Activated CD8-positive, alpha-beta T cell treated with anti-CD3 and anti-CD28 coated beads for 36 hours (primary cell): ENCODE measurements around the gene TTC12. TPM values are rescaled to one million over a fixed set of nuclear protein-coding genes. Genes with fewer than 3 reads are reported as not detected.

Source experiments
- ATAC-seq: fragments of 200-7000 bp; cut with Tn5 transposase; one replicate; pipeline ENCODE4 v1.10.0; 2021; ENCODE audit warnings: mild to moderate bottlenecking, moderate library complexity
- CTCF ChIA-PET: fragments of 350-600 bp; sonication (Branson Sonifier 250); formaldehyde crosslinking; loops from one replicate; lab custom pipeline; 2021; ENCODE audit warnings: antibody characterized with exemption; lab: Charles Lee
- POLR2A ChIA-PET: fragments of 350-600 bp; sonication (Branson Sonifier 250); formaldehyde crosslinking; loops from one replicate; lab custom pipeline; 2021; ENCODE audit warnings: antibody characterized with exemption; lab: Charles Lee
- DNase-seq: peaks from one replicate; pipeline ENCODE4 v3.0.0-alpha.2; 2020
- H3K27ac Mint-ChIP-seq: one replicate; pipeline ENCODE4 v1.8.0; 2021; ENCODE audit warnings: mild to moderate bottlenecking, mixed read lengths
- H3K27me3 Mint-ChIP-seq: one replicate; pipeline ENCODE4 v1.8.0; 2021; ENCODE audit warnings: mixed read lengths
- H3K36me3 Mint-ChIP-seq: one replicate; pipeline ENCODE4 v1.8.0; 2021; ENCODE audit warnings: low read depth, mixed read lengths
- H3K4me1 Mint-ChIP-seq: one replicate; pipeline ENCODE4 v1.8.0; 2021; ENCODE audit warnings: low read depth, mixed read lengths
- H3K4me3 Mint-ChIP-seq: one replicate; pipeline ENCODE4 v1.8.0; 2021; ENCODE audit warnings: mild to moderate bottlenecking, moderate library complexity, mixed read lengths
- H3K9me3 Mint-ChIP-seq: one replicate; pipeline ENCODE4 v1.8.0; 2021; ENCODE audit warnings: mixed read lengths
- intact Hi-C: fragments of 100-400 bp; cut with micrococcal nuclease; formaldehyde crosslinking; loops from one replicate; pipeline ENCODE4 v1.10.0; 2022
- total RNA-seq, 2 experiments: library from RNA; stranded (reverse); gene quantifications; one replicate each; pipeline ENCODE4 v1.2.3, GENCODE V29; 2021
- TF ChIP-seq, protein P1 (sequence below): fragments of 200-600 bp; IDR thresholded peaks from one replicate; pipeline ENCODE4 v1.8.0; 2022; ENCODE audit warnings: antibody characterized with exemption, mild to moderate bottlenecking

The TTC12 gene
- total RNA-seq, 2 experiments from 2014 or later = 5.7 to 6.7 TPM

- POLR2A ChIA-PET = no interaction called here
- H3K4me1 Mint-ChIP-seq = peaks cover 4% of the 10 kb centered on the region
These were observed 18.4 kb downstream of the TTC12 start for GRCh38 chr11:113332638-113333329.

DNA sequence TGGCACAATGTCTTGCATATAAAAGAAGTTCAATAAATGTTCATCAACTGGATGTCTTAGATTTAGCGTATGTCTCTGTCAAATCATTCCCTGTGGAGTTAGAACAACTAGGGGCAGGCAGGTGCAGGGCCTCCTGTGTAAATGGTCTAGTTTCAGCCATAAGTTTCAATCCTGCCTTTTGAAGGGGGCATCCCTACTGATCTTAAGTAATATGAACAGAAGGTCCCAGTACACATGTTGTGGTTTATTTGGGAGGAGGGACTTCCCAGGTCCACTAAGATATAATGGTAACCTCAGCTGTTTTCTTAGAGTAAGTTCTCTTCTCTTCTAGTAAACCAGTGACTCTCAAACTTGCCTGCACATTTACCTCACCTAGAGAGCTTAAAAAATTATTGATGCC lies 19.8 kb downstream of the TTC12 start:
- H3K27ac Mint-ChIP-seq = no peak overlapping the region
- no peak overlapping the region for H3K4me3 Mint-ChIP-seq
- H3K27me3 Mint-ChIP-seq = no peaks in the 10 kb centered on the region
- H3K36me3 Mint-ChIP-seq = peaks cover 14% of the 10 kb centered on the region
- no peaks in the 10 kb centered on the region for H3K9me3 Mint-ChIP-seq
- no peak for DNase-seq
- H3K4me1 Mint-ChIP-seq = peaks cover 4% of the 10 kb centered on the region
- no peak for ATAC-seq
- intact Hi-C loops = no loop called here
- ChIA-PET POLR2A (no interaction called here), CTCF (interaction anchor here (2.9 kb wide), 1 partner anchor 11 kb away, joined by 7 read pairs; no protein-coding TSS in a partner anchor)
- TF ChIP-seq, protein P1, sequence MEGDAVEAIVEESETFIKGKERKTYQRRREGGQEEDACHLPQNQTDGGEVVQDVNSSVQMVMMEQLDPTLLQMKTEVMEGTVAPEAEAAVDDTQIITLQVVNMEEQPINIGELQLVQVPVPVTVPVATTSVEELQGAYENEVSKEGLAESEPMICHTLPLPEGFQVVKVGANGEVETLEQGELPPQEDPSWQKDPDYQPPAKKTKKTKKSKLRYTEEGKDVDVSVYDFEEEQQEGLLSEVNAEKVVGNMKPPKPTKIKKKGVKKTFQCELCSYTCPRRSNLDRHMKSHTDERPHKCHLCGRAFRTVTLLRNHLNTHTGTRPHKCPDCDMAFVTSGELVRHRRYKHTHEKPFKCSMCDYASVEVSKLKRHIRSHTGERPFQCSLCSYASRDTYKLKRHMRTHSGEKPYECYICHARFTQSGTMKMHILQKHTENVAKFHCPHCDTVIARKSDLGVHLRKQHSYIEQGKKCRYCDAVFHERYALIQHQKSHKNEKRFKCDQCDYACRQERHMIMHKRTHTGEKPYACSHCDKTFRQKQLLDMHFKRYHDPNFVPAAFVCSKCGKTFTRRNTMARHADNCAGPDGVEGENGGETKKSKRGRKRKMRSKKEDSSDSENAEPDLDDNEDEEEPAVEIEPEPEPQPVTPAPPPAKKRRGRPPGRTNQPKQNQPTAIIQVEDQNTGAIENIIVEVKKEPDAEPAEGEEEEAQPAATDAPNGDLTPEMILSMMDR = no peak

More at GRCh38 chr11:113332638-113333329, 18.4 kb downstream of the TTC12 start:
- CTCF ChIA-PET = interaction anchor here (2.9 kb wide), 1 partner anchor 10 kb away, joined by 7 read pairs; no protein-coding TSS in a partner anchor
- Mint-ChIP-seq H3K27me3 (no peaks in the 10 kb centered on the region), H3K4me3 (no peak overlapping the region), H3K9me3 (no peaks in the 10 kb centered on the region), H3K36me3 (peaks cover 14% of the 10 kb centered on the region), H3K27ac (no peak overlapping the region)
- intact Hi-C loops = no loop called here
- TF ChIP-seq, protein P1 = no peak
- DNase-seq = no peak
- ATAC-seq = no peak

- ChIA-PET POLR2A (no interaction called here), CTCF (interaction anchor here (1.3 kb wide), 1 partner anchor 32 kb away, joined by 4 read pairs; no protein-coding TSS in a partner anchor)
- TF ChIP-seq, protein P1 = no peak
- H3K4me1 Mint-ChIP-seq = no peaks in the 10 kb centered on the region
- H3K27me3 Mint-ChIP-seq = no peaks in the 10 kb centered on the region
- ATAC-seq (no peak), DNase-seq (no peak)
- no peak overlapping the region for H3K4me3 Mint-ChIP-seq
- intact Hi-C loops = no loop called here
- peaks cover 19% of the 10 kb centered on the region for H3K36me3 Mint-ChIP-seq
- no peak overlapping the region for H3K27ac Mint-ChIP-seq
- no peaks in the 10 kb centered on the region for H3K9me3 Mint-ChIP-seq
These were observed 24.3 kb downstream of the TTC12 start for GRCh38 chr11:113338730-113339129.

DNA sequence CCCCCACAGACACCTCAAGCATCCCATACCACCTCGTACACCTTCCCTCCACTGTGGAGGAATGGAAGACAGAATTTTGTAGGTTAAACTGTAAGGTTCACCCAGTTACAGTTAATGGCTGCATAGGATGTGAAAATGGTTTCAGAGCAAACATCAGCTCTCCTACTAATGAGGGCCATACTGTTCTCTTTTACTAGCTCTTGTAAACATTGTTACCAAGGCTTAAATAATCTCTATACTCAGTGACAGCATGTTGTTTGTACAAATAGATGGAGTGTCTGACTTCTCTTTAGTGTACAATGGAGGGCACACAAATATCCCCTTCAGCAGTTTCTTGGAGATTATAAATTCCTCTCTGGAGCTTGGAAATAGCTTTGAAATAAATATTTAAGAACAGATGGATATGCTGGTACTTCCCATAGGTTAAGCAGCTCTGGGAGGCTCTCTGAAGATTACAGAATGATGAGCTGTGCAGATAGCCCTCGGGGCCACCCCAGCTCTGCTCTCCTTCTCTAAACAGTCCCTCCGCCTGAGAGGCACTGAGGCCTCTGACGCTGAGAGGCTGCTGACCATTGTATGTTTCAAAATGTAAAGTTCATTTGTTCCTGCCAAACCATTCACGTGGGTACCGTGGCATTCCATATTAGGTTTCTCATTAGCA lies 25.7 kb downstream of the TTC12 start:
- H3K27me3 Mint-ChIP-seq = no peaks in the 10 kb centered on the region
- CTCF ChIA-PET = no interaction called here
- no peak overlapping the region for H3K4me3 Mint-ChIP-seq

More for the DNA sequence above, 25.7 kb downstream of the TTC12 start:
- ATAC-seq (no peak), DNase-seq (no peak)
- no peak overlapping the region for H3K27ac Mint-ChIP-seq
- intact Hi-C loops = no loop called here
- POLR2A ChIA-PET = no interaction called here
- peaks cover 17% of the 10 kb centered on the region for H3K36me3 Mint-ChIP-seq
- no peaks in the 10 kb centered on the region for H3K4me1 Mint-ChIP-seq
- H3K9me3 Mint-ChIP-seq = no peaks in the 10 kb centered on the region
- TF ChIP-seq, protein P1 = no peak
